Tibial nerve (tissue), 4 donors: Measurements from ENCODE around the gene RASA3.

Experiments used
- CTCF ChIP-seq, 5 experiments: fragments of 200-600 bp in 3 of 5; fragments of 450-650 bp in 2 of 5; sonication (generic) in 3 of 5; IDR thresholded peaks; one replicate each; pipeline ENCODE4 v1.5.1; 2016 to 2019; ENCODE audit warnings: antibody characterized with exemption in 5 of 5, mild to moderate bottlenecking in 3 of 5, moderate library complexity in 2 of 5
- EP300 ChIP-seq, 2 donors: sonication (generic); formaldehyde crosslinking; IDR thresholded peaks; one replicate each; pipeline ENCODE4 v1.6.1; 2017; ENCODE audit warnings: antibody characterized with exemption in 2 of 2, mild to moderate bottlenecking in 1 of 2
- POLR2A ChIP-seq, 2 donors: fragments of 450-650 bp; IDR thresholded peaks; one replicate each; pipeline ENCODE4 v1.6.1; 2017; ENCODE audit warnings: antibody characterized with exemption in 2 of 2, mild to moderate bottlenecking in 2 of 2, moderate library complexity in 2 of 2

GRCh38 chr13:114035583-114036531 is 96.6 kb downstream of the RASA3 start:
- TF ChIP-seq CTCF (IDR thresholded peaks at IDR 0.05), result no peak
- TF ChIP-seq POLR2A (IDR thresholded peaks at IDR 0.05), result no peak
- TF ChIP-seq EP300 (IDR thresholded peaks at IDR 0.05), result peak in 1 of 2 donors; percentile 81
